Testis (tissue), 2 donors: ENCODE measurements around the gene TACC3.

Source experiments
- POLR2A ChIP-seq: fragments of 450-650 bp; IDR thresholded peaks from one replicate; pipeline ENCODE4 v1.6.1; 2017; ENCODE audit warnings: antibody characterized with exemption, mild to moderate bottlenecking, moderate library complexity
- TF ChIP-seq, protein P1 (sequence below), 3 experiments: fragments of 450-650 bp in 2 of 3; fragments of 200-600 bp in 1 of 3; sonication (generic) in 1 of 3; IDR thresholded peaks; one replicate each; pipeline ENCODE4 v1.5.1; 2016 to 2019; ENCODE audit warnings: antibody characterized with exemption in 3 of 3, mild to moderate bottlenecking in 2 of 3, moderate library complexity in 1 of 3

- TF ChIP-seq, protein P1, sequence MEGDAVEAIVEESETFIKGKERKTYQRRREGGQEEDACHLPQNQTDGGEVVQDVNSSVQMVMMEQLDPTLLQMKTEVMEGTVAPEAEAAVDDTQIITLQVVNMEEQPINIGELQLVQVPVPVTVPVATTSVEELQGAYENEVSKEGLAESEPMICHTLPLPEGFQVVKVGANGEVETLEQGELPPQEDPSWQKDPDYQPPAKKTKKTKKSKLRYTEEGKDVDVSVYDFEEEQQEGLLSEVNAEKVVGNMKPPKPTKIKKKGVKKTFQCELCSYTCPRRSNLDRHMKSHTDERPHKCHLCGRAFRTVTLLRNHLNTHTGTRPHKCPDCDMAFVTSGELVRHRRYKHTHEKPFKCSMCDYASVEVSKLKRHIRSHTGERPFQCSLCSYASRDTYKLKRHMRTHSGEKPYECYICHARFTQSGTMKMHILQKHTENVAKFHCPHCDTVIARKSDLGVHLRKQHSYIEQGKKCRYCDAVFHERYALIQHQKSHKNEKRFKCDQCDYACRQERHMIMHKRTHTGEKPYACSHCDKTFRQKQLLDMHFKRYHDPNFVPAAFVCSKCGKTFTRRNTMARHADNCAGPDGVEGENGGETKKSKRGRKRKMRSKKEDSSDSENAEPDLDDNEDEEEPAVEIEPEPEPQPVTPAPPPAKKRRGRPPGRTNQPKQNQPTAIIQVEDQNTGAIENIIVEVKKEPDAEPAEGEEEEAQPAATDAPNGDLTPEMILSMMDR (IDR thresholded peaks at IDR 0.05), result no peak
- TF ChIP-seq POLR2A, result no peak
These were observed 62.6 kb downstream of the TACC3 start for GRCh38 chr4:1783970-1784369.
